Measurements from ENCODE around the gene TBC1D2B.

TBC1D2B gene

DNA sequence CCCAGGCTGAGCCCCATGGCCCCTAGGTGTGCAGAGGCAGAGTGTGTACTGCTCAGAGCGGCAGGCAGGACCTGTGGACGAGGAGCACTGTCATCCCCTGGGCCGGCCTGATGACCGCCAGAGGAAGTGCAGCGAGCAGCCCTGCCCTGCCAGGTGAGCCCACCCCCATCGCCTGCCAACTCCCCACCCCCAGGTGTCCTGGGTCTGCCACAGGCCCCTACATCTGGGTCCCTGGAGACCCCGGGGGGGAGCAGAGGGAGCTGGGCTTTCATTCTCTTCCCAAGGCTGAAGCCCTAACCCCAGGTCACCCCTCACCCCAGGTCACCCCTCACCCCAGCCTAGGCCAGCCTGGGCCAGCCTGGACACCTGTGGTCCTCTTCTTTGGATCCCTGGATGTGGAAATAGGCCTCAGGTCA, 93.1 kb downstream of the TBC1D2B start:
- no peak overlapping the region for H2BK12ac ChIP-seq (ENCODE audit: low read length)
- peaks cover 0 to 6% (median 0%) of the 10 kb centered on the region in 3 experiments for H3K27me3 ChIP-seq (ENCODE audit: control insufficient read depth in 3 of 3, insufficient read depth in 3 of 3, low read depth in 1 of 3, low read length in 3 of 3)
- peak overlapping the region; percentile 85 for H2BK15ac ChIP-seq (ENCODE audit: low read length)
- DNase-seq (ENCODE audit: low spot score): no peak
- WGBS, 2 donors (ENCODE audit: extremely low coverage in 2 of 2, insufficient read length in 2 of 2, insufficient replicate concordance in 1 of 2): no CpG with 5 or more reads among the region's 7 CpGs
- no peaks in the 10 kb centered on the region for H3K79me1 ChIP-seq (ENCODE audit: low read depth, low read length)
- H2BK5ac ChIP-seq (ENCODE audit: low read length): no peak overlapping the region
- H2BK120ac ChIP-seq (ENCODE audit: low read depth, low read length): peak overlapping the region; percentile 87
- no peak overlapping the region for H3K4me2 ChIP-seq (ENCODE audit: insufficient read depth, low read length, poor library complexity, severe bottlenecking)
- H3K23ac ChIP-seq (ENCODE audit: low read depth, low read length, poor library complexity): no peak overlapping the region
- H2AK5ac ChIP-seq (ENCODE audit: low read depth, low read length): no peak overlapping the region
- peak overlapping the region; percentile 56 for H3K14ac ChIP-seq (ENCODE audit: low read length)
- no peaks in the 10 kb centered on the region for H3K36me3 ChIP-seq (replicated peaks in 1 of 2; ENCODE audit: control insufficient read depth in 2 of 2, insufficient read depth in 2 of 2, low read length in 2 of 2)
- H4K8ac ChIP-seq (ENCODE audit: low read depth, low read length): no peak overlapping the region
- no peak overlapping the region for H2AFZ ChIP-seq (ENCODE audit: low read length)
- H3K4me3 ChIP-seq (ENCODE audit: low read length in 2 of 2): no peak overlapping the region
- H3K4ac ChIP-seq (ENCODE audit: low read length): no peak overlapping the region
- no peaks in the 10 kb centered on the region for H3K9me3 ChIP-seq (replicated peaks in 1 of 2; ENCODE audit: control insufficient read depth in 2 of 2, insufficient read depth in 1 of 2, low read depth in 1 of 2, low read length in 2 of 2)
- H3K27ac ChIP-seq (replicated peaks; ENCODE audit: low read length): no peak overlapping the region
- peak overlapping the region; percentile 44 for H3K9ac ChIP-seq (ENCODE audit: low read depth, low read length, poor library complexity)
- H3K4me1 ChIP-seq (ENCODE audit: control insufficient read depth in 2 of 2, insufficient read depth in 1 of 2, low read depth in 1 of 2, low read length in 2 of 2): peaks cover 13 to 17% of the 10 kb centered on the region in 2 donors
- no peak overlapping the region for H4K91ac ChIP-seq (ENCODE audit: low read depth, low read length, poor library complexity)
- H3K18ac ChIP-seq (ENCODE audit: low read length): peak overlapping the region; percentile 71

DNA sequence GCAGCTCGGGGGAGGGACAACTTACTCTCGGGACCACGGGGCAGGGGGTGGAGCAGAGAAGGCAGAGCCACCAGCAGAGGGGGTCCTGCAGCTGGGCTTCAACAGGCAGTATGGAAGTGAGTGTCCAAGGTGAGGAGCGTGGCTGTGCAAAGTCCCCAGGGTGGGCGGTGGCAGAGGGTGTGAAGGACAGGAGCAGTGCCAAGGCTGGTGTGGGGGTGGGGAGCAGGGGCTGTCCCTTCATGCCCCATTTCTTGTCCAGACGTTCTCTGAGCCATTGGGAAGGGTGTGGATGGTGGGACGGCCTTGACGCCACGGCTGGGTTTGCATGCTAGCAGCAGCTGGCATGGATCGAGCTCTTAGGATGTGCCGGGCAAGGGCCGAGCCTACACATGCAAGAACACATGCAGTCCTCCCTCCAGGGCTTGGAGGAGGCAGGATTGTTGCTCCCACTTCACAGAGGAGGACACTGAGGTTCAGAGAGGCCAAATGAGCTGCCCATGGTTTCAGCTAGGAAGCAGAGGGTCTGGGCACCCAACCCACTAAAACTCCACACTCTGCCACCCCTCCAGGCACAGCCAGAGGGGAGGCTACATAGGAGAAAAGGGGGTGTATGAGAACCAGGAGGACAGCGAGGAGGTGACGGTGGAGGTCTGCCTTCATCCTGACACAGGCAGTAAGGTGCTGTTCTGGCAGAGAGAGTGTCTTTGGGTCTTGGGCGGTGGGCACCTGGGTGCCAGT, 93.6 kb downstream of the TBC1D2B start:
- Histone ChIP-seq H2BK15ac (ENCODE audit: low read length) (peak overlapping the region; percentile 85), H3K9me3 (replicated peaks in 1 of 2; ENCODE audit: control insufficient read depth in 2 of 2, insufficient read depth in 1 of 2, low read depth in 1 of 2, low read length in 2 of 2) (no peaks in the 10 kb centered on the region), H3K4me1 (ENCODE audit: control insufficient read depth in 2 of 2, insufficient read depth in 1 of 2, low read depth in 1 of 2, low read length in 2 of 2) (peaks cover 14 to 17% of the 10 kb centered on the region in 2 donors), H2AK5ac (ENCODE audit: low read depth, low read length) (peak overlapping the region; percentile 92), H3K79me1 (ENCODE audit: low read depth, low read length) (no peaks in the 10 kb centered on the region), H3K27ac (replicated peaks; ENCODE audit: low read length) (no peak overlapping the region), H3K9ac (ENCODE audit: low read depth, low read length, poor library complexity) (peak overlapping the region; percentile 44), H3K23ac (ENCODE audit: low read depth, low read length, poor library complexity) (no peak overlapping the region), H3K4me3 (ENCODE audit: low read length in 2 of 2) (no peak overlapping the region), H3K36me3 (replicated peaks in 1 of 2; ENCODE audit: control insufficient read depth in 2 of 2, insufficient read depth in 2 of 2, low read length in 2 of 2) (no peaks in the 10 kb centered on the region), H3K4me2 (ENCODE audit: insufficient read depth, low read length, poor library complexity, severe bottlenecking) (peak overlapping the region; percentile 18), H2AFZ (ENCODE audit: low read length) (peak overlapping the region; percentile 46), H4K91ac (ENCODE audit: low read depth, low read length, poor library complexity) (no peak overlapping the region), H2BK5ac (ENCODE audit: low read length) (no peak overlapping the region), H3K14ac (ENCODE audit: low read length) (peak overlapping the region; percentile 56), H3K27me3 (ENCODE audit: control insufficient read depth in 3 of 3, insufficient read depth in 3 of 3, low read depth in 1 of 3, low read length in 3 of 3) (peaks cover 0 to 6% (median 0%) of the 10 kb centered on the region in 3 experiments), H3K18ac (ENCODE audit: low read length) (peak overlapping the region; percentile 71), H2BK120ac (ENCODE audit: low read depth, low read length) (peak overlapping the region; percentile 87), H4K8ac (ENCODE audit: low read depth, low read length) (no peak overlapping the region), H2BK12ac (ENCODE audit: low read length) (peak overlapping the region; percentile 41), H3K4ac (ENCODE audit: low read length) (no peak overlapping the region)
- DNase-seq (ENCODE audit: low spot score): no peak
- WGBS, 2 donors (ENCODE audit: extremely low coverage in 2 of 2, insufficient read length in 2 of 2, insufficient replicate concordance in 1 of 2): no CpG with 5 or more reads among the region's 15 CpGs

DNA sequence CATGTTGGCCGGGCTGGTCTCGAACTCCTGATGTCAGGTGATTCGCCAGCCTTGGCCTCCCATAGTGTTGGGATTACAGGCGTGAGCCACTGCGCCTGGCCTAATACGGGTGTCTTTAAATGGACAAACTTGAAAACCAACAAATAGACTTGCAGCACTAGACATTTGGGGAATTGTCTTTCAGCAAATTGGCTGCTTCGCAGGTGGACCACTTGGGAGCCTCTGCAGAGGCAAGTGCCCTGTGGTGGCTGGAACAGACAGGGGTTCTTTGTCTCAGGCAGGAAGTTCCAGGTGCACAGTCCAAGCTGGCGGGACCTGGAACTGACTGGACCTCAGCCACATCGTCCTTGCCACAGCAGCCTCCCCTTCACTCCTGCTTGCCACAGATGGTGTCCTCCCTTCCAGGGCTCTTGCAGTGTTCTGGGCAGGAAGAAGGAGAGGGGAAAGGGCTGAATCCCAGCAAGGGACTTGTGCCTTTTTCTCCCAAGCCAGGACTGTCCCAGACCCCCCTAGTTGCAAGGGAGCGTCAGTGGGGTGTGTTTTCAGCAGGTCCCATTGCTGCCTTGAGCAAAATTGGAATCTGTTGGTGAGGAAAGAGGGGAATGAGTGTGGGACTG, 94.3 kb downstream of the TBC1D2B start:
- no peak overlapping the region for H2BK15ac ChIP-seq (ENCODE audit: low read length)
- no peak overlapping the region for H3K9ac ChIP-seq (ENCODE audit: low read depth, low read length, poor library complexity)
- H2AK5ac ChIP-seq (ENCODE audit: low read depth, low read length): peak overlapping the region; percentile 70
- H3K4ac ChIP-seq (ENCODE audit: low read length): no peak overlapping the region
- peaks cover 0 to 6% (median 0%) of the 10 kb centered on the region in 3 experiments for H3K27me3 ChIP-seq (ENCODE audit: control insufficient read depth in 3 of 3, insufficient read depth in 3 of 3, low read depth in 1 of 3, low read length in 3 of 3)
- WGBS, 2 donors (ENCODE audit: extremely low coverage in 2 of 2, insufficient read length in 2 of 2, insufficient replicate concordance in 1 of 2): no CpG with 5 or more reads among the region's 10 CpGs
- H3K36me3 ChIP-seq (replicated peaks in 1 of 2; ENCODE audit: control insufficient read depth in 2 of 2, insufficient read depth in 2 of 2, low read length in 2 of 2): no peaks in the 10 kb centered on the region
- no peak overlapping the region for H4K8ac ChIP-seq (ENCODE audit: low read depth, low read length)
- no peaks in the 10 kb centered on the region for H3K9me3 ChIP-seq (replicated peaks in 1 of 2; ENCODE audit: control insufficient read depth in 2 of 2, insufficient read depth in 1 of 2, low read depth in 1 of 2, low read length in 2 of 2)
- peak overlapping the region; percentile 46 for H2AFZ ChIP-seq (ENCODE audit: low read length)
- no peak overlapping the region for H3K27ac ChIP-seq (replicated peaks; ENCODE audit: low read length)
- peak overlapping the region; percentile 18 for H3K4me2 ChIP-seq (ENCODE audit: insufficient read depth, low read length, poor library complexity, severe bottlenecking)
- H3K14ac ChIP-seq (ENCODE audit: low read length): no peak overlapping the region
- peak overlapping the region; percentile 24 for H3K18ac ChIP-seq (ENCODE audit: low read length)
- no peaks in the 10 kb centered on the region for H3K79me1 ChIP-seq (ENCODE audit: low read depth, low read length)
- no peak for DNase-seq (ENCODE audit: low spot score)
- no peak overlapping the region for H2BK5ac ChIP-seq (ENCODE audit: low read length)
- no peak overlapping the region for H4K91ac ChIP-seq (ENCODE audit: low read depth, low read length, poor library complexity)
- H3K23ac ChIP-seq (ENCODE audit: low read depth, low read length, poor library complexity): no peak overlapping the region
- no peak overlapping the region for H2BK12ac ChIP-seq (ENCODE audit: low read length)
- H3K4me3 ChIP-seq (ENCODE audit: low read length in 2 of 2): no peak overlapping the region
- H3K4me1 ChIP-seq (ENCODE audit: control insufficient read depth in 2 of 2, insufficient read depth in 1 of 2, low read depth in 1 of 2, low read length in 2 of 2): peaks cover 12 to 16% of the 10 kb centered on the region in 2 donors
- H2BK120ac ChIP-seq (ENCODE audit: low read depth, low read length): no peak overlapping the region

DNA sequence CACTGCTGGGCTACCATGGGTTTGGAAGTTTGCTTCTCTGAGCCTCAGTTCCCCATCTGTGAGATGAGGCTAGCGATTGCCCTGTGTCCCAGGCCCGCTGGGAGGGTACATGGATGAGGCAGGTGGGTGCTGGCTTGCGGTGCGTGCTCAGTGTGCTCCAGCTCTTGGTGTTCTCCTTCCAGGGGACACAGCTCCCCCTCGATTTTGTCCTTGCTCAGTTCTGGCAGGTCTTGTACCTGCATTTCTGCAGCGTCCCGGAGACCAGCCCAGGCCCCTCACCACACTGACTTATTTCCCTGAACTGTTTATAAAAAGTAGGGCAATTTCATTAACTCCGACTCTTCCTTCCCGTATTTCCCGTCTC, 95.4 kb downstream of the TBC1D2B start:
- no peak overlapping the region for H2BK15ac ChIP-seq (ENCODE audit: low read length)
- H3K4me3 ChIP-seq (ENCODE audit: low read length in 2 of 2): no peak overlapping the region
- no peak overlapping the region for H3K9ac ChIP-seq (ENCODE audit: low read depth, low read length, poor library complexity)
- no peak overlapping the region for H3K4ac ChIP-seq (ENCODE audit: low read length)
- H4K8ac ChIP-seq (ENCODE audit: low read depth, low read length): no peak overlapping the region
- H3K27me3 ChIP-seq (ENCODE audit: control insufficient read depth in 3 of 3, insufficient read depth in 3 of 3, low read depth in 1 of 3, low read length in 3 of 3): peaks cover 0 to 3% (median 0%) of the 10 kb centered on the region in 3 experiments
- no peak for DNase-seq (ENCODE audit: low spot score)
- no peak overlapping the region for H3K4me2 ChIP-seq (ENCODE audit: insufficient read depth, low read length, poor library complexity, severe bottlenecking)
- no peak overlapping the region for H3K23ac ChIP-seq (ENCODE audit: low read depth, low read length, poor library complexity)
- no peaks in the 10 kb centered on the region for H3K79me1 ChIP-seq (ENCODE audit: low read depth, low read length)
- H3K9me3 ChIP-seq (replicated peaks in 1 of 2; ENCODE audit: control insufficient read depth in 2 of 2, insufficient read depth in 1 of 2, low read depth in 1 of 2, low read length in 2 of 2): no peaks in the 10 kb centered on the region
- peaks cover 4 to 9% of the 10 kb centered on the region in 2 donors for H3K4me1 ChIP-seq (ENCODE audit: control insufficient read depth in 2 of 2, insufficient read depth in 1 of 2, low read depth in 1 of 2, low read length in 2 of 2)
- H2AK5ac ChIP-seq (ENCODE audit: low read depth, low read length): no peak overlapping the region
- no peak overlapping the region for H2BK12ac ChIP-seq (ENCODE audit: low read length)
- H2BK120ac ChIP-seq (ENCODE audit: low read depth, low read length): no peak overlapping the region
- H2AFZ ChIP-seq (ENCODE audit: low read length): no peak overlapping the region
- WGBS, 2 donors (ENCODE audit: extremely low coverage in 2 of 2, insufficient read length in 2 of 2, insufficient replicate concordance in 1 of 2): no CpG with 5 or more reads among the region's 10 CpGs
- no peak overlapping the region for H3K27ac ChIP-seq (replicated peaks; ENCODE audit: low read length)
- H4K91ac ChIP-seq (ENCODE audit: low read depth, low read length, poor library complexity): no peak overlapping the region
- H3K18ac ChIP-seq (ENCODE audit: low read length): no peak overlapping the region
- no peak overlapping the region for H3K14ac ChIP-seq (ENCODE audit: low read length)
- H3K36me3 ChIP-seq (replicated peaks in 1 of 2; ENCODE audit: control insufficient read depth in 2 of 2, insufficient read depth in 2 of 2, low read length in 2 of 2): no peaks in the 10 kb centered on the region
- H2BK5ac ChIP-seq (ENCODE audit: low read length): no peak overlapping the region
